ENCODE measurements around the gene RGS16.

The RGS16 gene

GRCh38 chr1:182608845-182609610, 4.8 kb upstream of the RGS16 start:
- no peak for DNase-seq (ENCODE audit: low read depth, low spot score)

- DNase-seq (ENCODE audit: low read depth, low spot score), result no peak
These were observed 4.0 kb upstream of the RGS16 start for GRCh38 chr1:182608236-182608635.

GRCh38 chr1:182607566-182607965, 3.4 kb upstream of the RGS16 start:
- no peak for DNase-seq (ENCODE audit: low read depth, low spot score)

- DNase-seq (ENCODE audit: low read depth, low spot score), result no peak
These were observed 479 bp downstream of the RGS16 start for GRCh38 chr1:182603646-182604174.

- DNase-seq (ENCODE audit: low read depth, low spot score), result no peak
These were observed 1.1 kb downstream of the RGS16 start for GRCh38 chr1:182602935-182603645.

GRCh38 chr1:182601913-182602312, 2.3 kb downstream of the RGS16 start:
- no peak for DNase-seq (ENCODE audit: low read depth, low spot score)

GRCh38 chr1:182601416-182601786, 2.8 kb downstream of the RGS16 start:
- no peak for DNase-seq (ENCODE audit: low read depth, low spot score)

- no peak for DNase-seq (ENCODE audit: low read depth, low spot score)
These were observed 3.3 kb downstream of the RGS16 start for GRCh38 chr1:182600745-182601415.

GRCh38 chr1:182600036-182600713, 4.0 kb downstream of the RGS16 start:
- DNase-seq (ENCODE audit: low read depth, low spot score), result no peak

- DNase-seq (ENCODE audit: low read depth, low spot score), result no peak
These were observed 4.8 kb downstream of the RGS16 start for GRCh38 chr1:182599339-182599738.

GRCh38 chr1:182598296-182598695, 5.9 kb downstream of the RGS16 start:
- DNase-seq (ENCODE audit: low read depth, low spot score), result no peak

- DNase-seq (ENCODE audit: low read depth, low spot score), result no peak
These were observed 7.3 kb downstream of the RGS16 start for GRCh38 chr1:182596934-182597333.

GRCh38 chr1:182595641-182596240, 8.4 kb downstream of the RGS16 start:
- no peak for DNase-seq (ENCODE audit: low read depth, low spot score)

- no peak for DNase-seq (ENCODE audit: low read depth, low spot score)
These were observed 14.3 kb downstream of the RGS16 start for GRCh38 chr1:182589931-182590330.

GRCh38 chr1:182589520-182589919, 14.7 kb downstream of the RGS16 start:
- no peak for DNase-seq (ENCODE audit: low read depth, low spot score)

GRCh38 chr1:182588500-182589396, 15.4 kb downstream of the RGS16 start, which contains the start of gene RNASEL:
Gene RNASEL, minus strand, starts transcription at chr1:182589256. Its CDS starts 2,450 bp downstream, at chr1:182586806.
- DNase-seq (ENCODE audit: low read depth, low spot score), result peak; percentile 44

- DNase-seq (ENCODE audit: low read depth, low spot score), result no peak
These were observed 16.3 kb downstream of the RGS16 start for GRCh38 chr1:182587666-182588499.

GRCh38 chr1:182587093-182587492, 17.1 kb downstream of the RGS16 start:
- no peak for DNase-seq (ENCODE audit: low read depth, low spot score)

GRCh38 chr1:182586380-182586779, 17.8 kb downstream of the RGS16 start:
- DNase-seq (ENCODE audit: low read depth, low spot score), result no peak
